Measurements from ENCODE around the gene SLC44A5.
"Not testable (repeated sequence)": the region's sequence is repeated elsewhere in the genome, so short reads cannot be mapped to it uniquely, and the experiment has no call there.

Gene SLC44A5

GRCh38 chr1:75181214-75181955 lies 429.5 kb downstream of the SLC44A5 start:
- DNase-seq; in situ Hi-C loops (cut with HindIII; ENCODE audit: low pct_ligation_motif_present, low pct_unique_long_range_greater_than_20kb, low sequenced_read_pairs): not testable (repeated sequence)

GRCh38 chr1:75174031-75174760 lies 436.7 kb downstream of the SLC44A5 start:
- no peak for DNase-seq
- in situ Hi-C loops (cut with HindIII; ENCODE audit: low pct_ligation_motif_present, low pct_unique_long_range_greater_than_20kb, low sequenced_read_pairs) = no loop called here

DNA sequence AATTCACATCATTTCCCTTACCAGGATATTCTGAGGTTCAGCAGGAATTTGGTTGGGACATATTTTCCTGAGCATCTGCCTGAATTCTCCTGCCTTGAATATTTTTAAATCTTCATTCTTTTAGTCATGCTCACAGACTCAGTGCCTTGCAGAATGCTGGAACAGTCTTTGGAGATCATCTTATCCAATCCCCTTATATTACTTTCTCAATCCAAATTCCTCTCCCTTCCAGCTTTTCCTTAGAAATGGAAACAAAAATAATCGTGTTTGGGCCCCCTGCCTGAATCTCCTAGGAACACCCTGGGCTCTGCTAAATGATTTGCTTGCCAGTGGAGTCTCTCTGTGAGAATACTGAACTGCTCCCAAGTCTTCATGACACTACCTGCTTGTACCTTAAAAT lies 438.4 kb downstream of the SLC44A5 start:
- in situ Hi-C loops (cut with HindIII; ENCODE audit: low pct_ligation_motif_present, low pct_unique_long_range_greater_than_20kb, low sequenced_read_pairs) = no loop called here
- no peak for DNase-seq

- in situ Hi-C loops (cut with HindIII; ENCODE audit: low pct_ligation_motif_present, low pct_unique_long_range_greater_than_20kb, low sequenced_read_pairs) = no loop called here
- DNase-seq = no peak
These were observed 439.0 kb downstream of the SLC44A5 start for GRCh38 chr1:75171876-75172275.

GRCh38 chr1:75170981-75171380 lies 439.9 kb downstream of the SLC44A5 start:
- in situ Hi-C loops (cut with HindIII; ENCODE audit: low pct_ligation_motif_present, low pct_unique_long_range_greater_than_20kb, low sequenced_read_pairs) = no loop called here
- DNase-seq = no peak

GRCh38 chr1:75170011-75170410 lies 440.9 kb downstream of the SLC44A5 start:
- in situ Hi-C loops (cut with HindIII; ENCODE audit: low pct_ligation_motif_present, low pct_unique_long_range_greater_than_20kb, low sequenced_read_pairs) = no loop called here
- no peak for DNase-seq

GRCh38 chr1:75166821-75167220 lies 444.1 kb downstream of the SLC44A5 start:
- in situ Hi-C loops (cut with HindIII; ENCODE audit: low pct_ligation_motif_present, low pct_unique_long_range_greater_than_20kb, low sequenced_read_pairs) = no loop called here
- no peak for DNase-seq

DNA sequence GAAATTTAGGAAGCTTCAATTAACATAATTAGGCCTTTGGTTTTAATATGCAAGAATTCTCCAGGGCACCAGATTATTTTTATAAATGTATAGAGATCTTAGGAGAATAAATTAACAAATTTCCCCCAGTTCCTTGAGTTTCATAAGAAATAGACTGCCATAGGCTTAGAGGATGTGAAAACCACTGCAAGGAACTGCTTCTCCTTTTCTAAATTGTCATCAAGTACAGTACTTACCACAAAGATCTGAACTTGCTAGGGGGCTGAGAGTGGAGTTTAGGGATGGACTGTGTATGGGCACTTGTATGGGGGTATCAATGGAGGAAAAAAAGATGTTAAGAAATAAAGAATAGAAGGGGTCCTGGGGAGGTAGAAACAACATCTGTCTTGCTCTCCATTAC lies 445.6 kb downstream of the SLC44A5 start:
- DNase-seq = no peak
- in situ Hi-C loops (cut with HindIII; ENCODE audit: low pct_ligation_motif_present, low pct_unique_long_range_greater_than_20kb, low sequenced_read_pairs) = no loop called here

DNA sequence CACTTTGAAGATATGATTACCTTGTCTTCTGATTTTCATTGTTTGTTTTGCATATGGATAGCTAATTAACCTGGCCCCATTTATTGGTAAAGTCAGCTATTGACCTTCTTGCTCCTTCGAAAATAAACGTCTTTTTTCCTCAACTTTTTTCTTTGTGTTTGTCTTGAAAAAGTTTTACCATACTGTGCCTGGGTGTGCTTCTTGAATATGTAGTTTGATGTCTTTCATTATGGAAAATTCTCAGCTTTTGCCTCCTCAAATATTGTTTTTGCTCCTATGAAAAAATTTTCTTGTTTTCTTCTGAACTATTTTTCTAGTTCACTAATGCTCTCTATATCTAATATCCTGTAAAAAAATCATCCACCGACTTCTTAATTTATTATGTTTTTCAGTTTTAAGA lies 451.8 kb downstream of the SLC44A5 start:
- no peak for DNase-seq
- in situ Hi-C loops (cut with HindIII; ENCODE audit: low pct_ligation_motif_present, low pct_unique_long_range_greater_than_20kb, low sequenced_read_pairs) = no loop called here
